BE2C (cell line): Measurements from ENCODE around the gene UNC13B.

Source experiments
- DNase-seq: peaks from one replicate; pipeline ENCODE4 v3.0.0-alpha.2; 2020
- H3K27me3 ChIP-seq: fragments of 250-450 bp; sonication (Bioruptor Pico); 2 replicates; pipeline ENCODE4 v1.5.1; 2020; ENCODE audit warnings: mild to moderate bottlenecking
- H3K36me3 ChIP-seq: fragments of 250-450 bp; sonication (Bioruptor Pico); 2 replicates; pipeline ENCODE4 v1.5.1; 2020; ENCODE audit warnings: mild to moderate bottlenecking
- H3K4me1 ChIP-seq: fragments of 250-450 bp; sonication (Bioruptor Pico); 2 replicates; pipeline ENCODE4 v1.5.1; 2020
- H3K4me3 ChIP-seq: 2 replicates; pipeline ENCODE4 v1.5.1; 2011; ENCODE audit warnings: low read depth, low read length
- H3K9me3 ChIP-seq: fragments of 250-450 bp; sonication (Bioruptor Pico); 2 replicates; pipeline ENCODE4 v1.5.1; 2020
- TF ChIP-seq, protein P1 (sequence below): IDR thresholded peaks from 2 replicates; pipeline ENCODE4 v1.5.1; 2012; ENCODE audit warnings: mild to moderate bottlenecking, low read depth, low read length

Gene UNC13B

GRCh38 chr9:35313460-35313859 is 151.7 kb downstream of the UNC13B start:
- 0 out of 2 replicates have a peak, but pooled peaks cover under 1% of the 10 kb centered on the region for H3K9me3 ChIP-seq
- no peak for DNase-seq
- TF ChIP-seq, protein P1, sequence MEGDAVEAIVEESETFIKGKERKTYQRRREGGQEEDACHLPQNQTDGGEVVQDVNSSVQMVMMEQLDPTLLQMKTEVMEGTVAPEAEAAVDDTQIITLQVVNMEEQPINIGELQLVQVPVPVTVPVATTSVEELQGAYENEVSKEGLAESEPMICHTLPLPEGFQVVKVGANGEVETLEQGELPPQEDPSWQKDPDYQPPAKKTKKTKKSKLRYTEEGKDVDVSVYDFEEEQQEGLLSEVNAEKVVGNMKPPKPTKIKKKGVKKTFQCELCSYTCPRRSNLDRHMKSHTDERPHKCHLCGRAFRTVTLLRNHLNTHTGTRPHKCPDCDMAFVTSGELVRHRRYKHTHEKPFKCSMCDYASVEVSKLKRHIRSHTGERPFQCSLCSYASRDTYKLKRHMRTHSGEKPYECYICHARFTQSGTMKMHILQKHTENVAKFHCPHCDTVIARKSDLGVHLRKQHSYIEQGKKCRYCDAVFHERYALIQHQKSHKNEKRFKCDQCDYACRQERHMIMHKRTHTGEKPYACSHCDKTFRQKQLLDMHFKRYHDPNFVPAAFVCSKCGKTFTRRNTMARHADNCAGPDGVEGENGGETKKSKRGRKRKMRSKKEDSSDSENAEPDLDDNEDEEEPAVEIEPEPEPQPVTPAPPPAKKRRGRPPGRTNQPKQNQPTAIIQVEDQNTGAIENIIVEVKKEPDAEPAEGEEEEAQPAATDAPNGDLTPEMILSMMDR = no peak

DNA sequence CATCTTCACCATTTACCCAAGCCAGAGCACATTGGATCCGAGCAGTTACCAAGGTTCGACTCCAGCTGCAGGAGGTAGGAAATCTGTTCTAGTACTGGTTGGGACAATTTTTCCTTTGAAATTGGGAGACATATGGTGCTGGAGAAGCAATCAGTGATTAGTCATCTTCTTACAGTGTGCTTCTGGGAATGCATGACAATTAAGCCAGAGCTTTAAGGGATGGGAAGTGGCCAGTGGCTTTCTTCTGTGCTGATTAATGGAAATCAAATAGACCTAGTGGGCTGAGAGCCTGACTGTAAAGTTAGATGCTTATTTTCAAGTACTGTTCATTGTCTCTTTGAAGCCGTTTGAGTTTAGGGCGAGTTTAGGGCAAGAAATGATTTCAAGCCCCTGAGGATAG is 152.1 kb downstream of the UNC13B start:
- Histone ChIP-seq H3K27me3 (no peaks in the 10 kb centered on the region), H3K9me3 (0 out of 2 replicates have a peak, but pooled peaks cover 2% of the 10 kb centered on the region)
- DNase-seq = no peak

More at GRCh38 chr9:35313460-35313859, 151.7 kb downstream of the UNC13B start:
- no peaks in the 10 kb centered on the region for H3K4me1 ChIP-seq
- no peak overlapping the region for H3K4me3 ChIP-seq
- no peaks in the 10 kb centered on the region for H3K27me3 ChIP-seq
- 0 out of 2 replicates have a peak, but pooled peaks cover 4% of the 10 kb centered on the region for H3K36me3 ChIP-seq

DNA sequence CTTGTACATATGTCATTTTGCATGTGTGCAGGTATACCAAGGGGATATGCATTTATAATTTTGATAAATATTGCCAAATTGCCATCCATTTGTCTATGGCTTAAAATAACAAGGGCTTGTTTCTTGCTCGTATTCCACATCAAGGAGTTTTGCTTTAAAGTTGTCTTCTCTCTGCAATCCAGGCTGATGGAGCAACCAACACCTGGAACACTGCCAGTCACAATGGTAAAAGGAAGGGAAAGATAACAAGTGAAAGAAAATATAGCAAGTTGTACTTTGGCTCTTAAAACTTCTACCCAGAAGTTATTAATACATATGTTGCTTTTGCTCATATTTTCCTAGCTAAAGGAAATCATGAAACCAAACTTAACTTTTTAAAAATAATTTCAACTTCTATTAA is 156.9 kb downstream of the UNC13B start:
- no peak for DNase-seq
- Histone ChIP-seq H3K36me3 (0 out of 2 replicates have a peak, but pooled peaks cover 4% of the 10 kb centered on the region), H3K4me3 (no peak overlapping the region), H3K27me3 (no peaks in the 10 kb centered on the region), H3K9me3 (0 out of 2 replicates have a peak, but pooled peaks cover 2% of the 10 kb centered on the region), H3K4me1 (no peaks in the 10 kb centered on the region)
- TF ChIP-seq, protein P1 = no peak

More for the DNA sequence above, 152.1 kb downstream of the UNC13B start:
- no peak overlapping the region for H3K4me3 ChIP-seq
- H3K4me1 ChIP-seq = no peaks in the 10 kb centered on the region
- TF ChIP-seq, protein P1 = no peak
- 0 out of 2 replicates have a peak, but pooled peaks cover 4% of the 10 kb centered on the region for H3K36me3 ChIP-seq

DNA sequence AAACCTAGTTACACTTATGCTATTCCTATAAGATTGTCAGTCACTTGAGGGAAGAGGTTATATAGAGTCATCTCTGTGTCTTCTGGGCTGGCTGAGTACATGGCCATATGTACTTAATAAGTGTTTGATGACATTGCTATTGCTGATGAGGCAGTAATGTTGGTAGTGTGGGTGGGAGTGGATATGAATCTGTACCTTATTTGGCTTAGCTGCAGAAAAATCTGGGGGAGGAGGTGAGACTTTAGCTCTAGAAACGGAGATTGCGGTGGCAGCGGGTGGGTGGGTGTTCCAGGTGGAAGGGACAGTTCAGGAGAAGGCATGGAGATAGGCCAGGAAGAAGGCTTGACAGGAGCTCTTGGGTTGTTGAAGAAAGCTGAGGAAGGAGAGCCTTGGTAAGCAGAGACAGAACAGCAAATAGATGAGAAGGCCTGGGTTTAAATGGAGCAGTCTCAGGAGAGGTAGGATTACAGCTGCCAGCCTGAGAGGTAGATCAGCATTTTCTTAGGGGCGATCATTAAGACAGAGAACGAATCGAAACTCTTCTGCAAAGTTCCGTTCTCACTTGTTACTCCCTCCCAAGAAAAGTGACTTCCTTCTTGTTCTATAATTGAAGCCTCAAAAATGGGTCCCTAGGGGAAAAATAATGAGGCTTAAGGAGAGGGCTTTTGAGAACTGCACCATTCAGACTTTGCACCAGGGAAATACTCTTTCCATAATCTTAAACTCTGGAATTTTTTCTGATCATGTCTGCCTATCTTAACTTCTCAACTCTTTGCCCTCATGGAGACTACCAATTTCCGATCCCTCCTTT is 160.5 kb downstream of the UNC13B start:
- no peak overlapping the region for H3K4me3 ChIP-seq
- H3K27me3 ChIP-seq = no peaks in the 10 kb centered on the region
- no peak for DNase-seq
- TF ChIP-seq, protein P1 = no peak
- 0 out of 2 replicates have a peak, but pooled peaks cover 2% of the 10 kb centered on the region for H3K9me3 ChIP-seq
- H3K4me1 ChIP-seq = no peaks in the 10 kb centered on the region
- 0 out of 2 replicates have a peak, but pooled peaks cover 4% of the 10 kb centered on the region for H3K36me3 ChIP-seq

- no peak for DNase-seq
- Histone ChIP-seq H3K4me1 (no peaks in the 10 kb centered on the region), H3K36me3 (no peaks in the 10 kb centered on the region), H3K9me3 (no peaks in the 10 kb centered on the region), H3K27me3 (no peaks in the 10 kb centered on the region), H3K4me3 (no peak overlapping the region)
- TF ChIP-seq, protein P1 = no peak
Observed at GRCh38 chr9:35324966-35325365, 163.2 kb downstream of the UNC13B start.

DNA sequence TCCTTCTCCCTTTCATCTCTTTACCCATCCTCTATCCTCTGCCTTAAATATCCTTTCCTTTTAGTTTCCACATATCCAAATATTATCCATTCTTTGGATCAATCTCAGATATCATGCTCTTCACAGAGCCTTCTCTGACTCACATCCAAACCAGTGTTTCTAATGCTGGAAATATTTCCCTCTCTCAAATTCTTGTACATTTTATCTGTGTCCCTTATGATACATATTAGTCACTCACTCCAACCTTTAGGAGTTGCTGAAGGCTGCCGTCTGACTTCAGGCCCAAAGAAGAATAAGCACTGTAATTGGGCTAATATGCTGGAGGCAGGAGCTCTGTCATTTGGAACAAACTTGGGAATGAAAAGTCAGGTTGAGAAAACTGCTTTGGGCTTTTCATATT is 171.7 kb downstream of the UNC13B start:
- H3K4me1 ChIP-seq = no peaks in the 10 kb centered on the region
- no peaks in the 10 kb centered on the region for H3K27me3 ChIP-seq
- no peaks in the 10 kb centered on the region for H3K9me3 ChIP-seq
- no peak for DNase-seq
- no peaks in the 10 kb centered on the region for H3K36me3 ChIP-seq
- TF ChIP-seq, protein P1 = no peak
- no peak overlapping the region for H3K4me3 ChIP-seq
